GM21619 (cell line): ENCODE results near the gene ZFAND3.

ENCODE experiments used
- ATAC-seq: cut with Tn5 transposase; IDR thresholded peaks from one replicate; pipeline ENCODE4 v1.9.1; 2021; ENCODE audit not compliant: unreplicated experiment

ZFAND3 gene

DNA sequence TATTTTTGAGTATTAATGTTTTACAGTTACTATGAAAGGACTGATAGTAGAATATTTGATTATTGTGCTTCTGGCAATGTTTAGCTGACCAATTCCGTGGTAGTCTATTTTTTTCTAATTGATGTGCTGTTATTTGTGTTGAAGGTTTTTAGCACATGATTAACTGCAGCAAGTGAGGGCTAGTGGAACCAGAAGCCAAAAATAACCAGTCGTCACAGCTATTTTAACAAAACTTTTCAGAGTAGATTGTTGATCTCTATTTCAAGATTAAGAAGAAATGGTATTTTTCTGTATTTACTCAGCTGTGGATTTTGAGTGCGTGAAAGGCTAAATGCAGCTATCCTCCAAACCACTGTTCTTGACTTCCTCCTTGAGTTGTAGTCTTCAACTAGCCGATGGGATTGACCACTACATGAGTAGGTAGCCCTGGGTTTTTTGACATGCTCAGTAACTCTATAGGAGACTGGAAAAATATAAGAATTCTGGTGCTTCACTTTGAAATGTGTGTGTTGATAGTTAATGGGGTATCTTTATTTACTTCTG lies 258.0 kb downstream of the ZFAND3 start:
- no peak for ATAC-seq

DNA sequence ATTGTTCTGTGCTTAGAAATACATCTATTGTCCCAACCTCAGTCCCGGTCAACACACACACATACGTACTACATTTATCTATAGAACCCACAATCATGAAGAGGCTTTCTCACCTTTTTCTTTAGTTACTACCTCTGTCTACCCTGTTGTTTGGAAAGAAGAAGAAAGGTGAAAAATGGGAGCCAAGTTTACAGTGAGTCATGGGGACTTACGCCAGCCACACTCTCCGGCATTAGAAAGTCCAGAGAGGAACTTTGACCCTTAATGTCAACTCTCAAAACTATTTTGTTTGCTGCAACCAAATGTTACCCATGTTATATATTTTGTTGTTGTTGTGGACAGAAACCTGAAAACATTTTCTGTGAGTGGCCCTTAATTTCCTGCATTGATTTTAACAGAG lies 259.1 kb downstream of the ZFAND3 start:
- no peak for ATAC-seq

DNA sequence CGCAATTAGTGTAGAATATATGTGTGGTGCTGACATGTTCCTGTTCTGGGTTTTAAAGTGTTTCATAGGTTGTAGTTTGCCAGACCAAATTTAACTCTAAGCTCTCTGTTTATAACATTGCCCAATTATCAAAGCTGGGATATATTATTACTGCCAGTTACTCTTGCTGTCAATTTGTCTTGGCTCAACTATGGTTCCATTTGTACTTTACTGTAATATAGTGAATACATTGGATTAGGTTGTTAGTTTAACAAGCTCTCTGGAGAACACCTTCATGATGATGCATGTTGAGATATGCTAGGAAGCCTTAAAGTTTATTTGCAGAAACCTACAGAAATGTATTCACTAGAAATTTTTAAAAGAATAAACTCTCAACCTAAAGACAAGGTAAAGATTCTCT lies 259.6 kb downstream of the ZFAND3 start:
- ATAC-seq: no peak

DNA sequence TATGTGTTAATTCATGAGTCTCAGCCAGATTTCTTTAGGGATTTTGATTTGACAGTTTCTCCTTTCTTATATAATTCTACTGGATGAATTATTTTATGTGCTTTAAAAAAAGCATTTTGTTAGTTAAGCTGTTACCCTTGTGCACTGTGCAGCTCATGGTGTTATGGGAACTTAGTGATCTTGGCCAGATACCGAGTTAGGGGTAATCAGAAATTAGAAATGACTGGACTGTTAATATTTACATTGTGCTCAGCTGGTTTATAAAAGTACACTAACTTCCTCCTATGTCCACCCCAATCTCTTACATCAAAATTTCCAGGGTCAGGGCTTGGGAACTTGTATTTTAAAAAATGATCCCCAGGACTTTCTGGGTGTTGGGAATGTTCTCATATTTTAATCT lies 260.0 kb downstream of the ZFAND3 start:
- no peak for ATAC-seq

DNA sequence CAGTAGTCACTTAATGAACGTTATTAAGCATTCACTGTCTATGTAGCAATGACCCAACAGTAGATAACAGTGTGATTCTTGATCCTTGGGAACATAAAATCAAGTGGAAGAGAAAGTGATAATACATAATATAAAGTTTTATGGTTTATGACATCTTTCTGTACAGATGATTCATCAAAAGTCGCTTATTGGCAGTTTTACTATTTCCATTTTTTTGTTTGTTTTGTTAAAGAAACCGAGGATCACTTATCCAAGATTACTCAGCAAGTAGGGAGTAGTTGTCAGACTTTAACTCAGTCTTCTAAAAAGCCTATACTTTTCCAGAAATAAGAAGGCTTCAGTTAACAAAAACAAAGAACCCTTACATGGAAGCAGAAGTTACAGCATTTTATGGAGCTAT lies 260.8 kb downstream of the ZFAND3 start:
- ATAC-seq: no peak

DNA sequence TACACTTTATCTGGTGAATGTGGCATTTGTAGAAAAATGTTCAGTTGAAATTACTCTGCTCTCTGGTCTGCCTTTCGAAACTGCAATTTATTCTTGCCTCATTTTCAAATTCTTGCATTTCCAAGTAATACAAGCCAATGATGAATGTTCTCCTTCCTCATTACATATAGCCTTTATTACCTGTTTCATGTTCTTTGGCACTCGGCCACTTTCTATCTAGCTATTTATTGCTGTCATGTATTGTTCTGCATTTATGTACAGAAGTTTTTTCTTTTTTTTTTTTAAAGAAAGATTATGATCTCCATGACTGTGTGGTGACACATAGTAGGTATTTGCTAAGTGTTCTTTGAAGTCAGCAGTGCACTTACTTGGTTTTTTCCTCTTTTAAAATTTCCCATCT lies 261.4 kb downstream of the ZFAND3 start:
- no peak for ATAC-seq

DNA sequence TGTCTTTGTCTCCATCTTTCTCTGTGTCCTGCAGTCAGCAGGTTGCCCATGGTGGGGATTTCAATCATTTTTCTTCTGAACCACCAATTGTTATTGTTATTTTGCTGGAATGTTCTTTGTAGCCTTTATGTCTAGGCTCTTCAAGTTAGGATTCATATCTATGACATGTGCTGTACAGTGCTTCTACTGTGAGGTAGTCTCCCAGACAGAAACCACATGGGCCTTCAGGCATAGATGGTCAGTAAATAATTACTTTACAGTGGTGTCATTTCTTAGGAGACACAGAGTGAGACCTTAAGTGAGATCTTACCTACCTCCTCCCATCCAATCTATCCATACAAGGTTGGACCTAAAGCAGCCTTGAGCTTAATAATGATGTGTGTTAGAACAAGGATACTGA lies 265.5 kb downstream of the ZFAND3 start:
- ATAC-seq: no peak

DNA sequence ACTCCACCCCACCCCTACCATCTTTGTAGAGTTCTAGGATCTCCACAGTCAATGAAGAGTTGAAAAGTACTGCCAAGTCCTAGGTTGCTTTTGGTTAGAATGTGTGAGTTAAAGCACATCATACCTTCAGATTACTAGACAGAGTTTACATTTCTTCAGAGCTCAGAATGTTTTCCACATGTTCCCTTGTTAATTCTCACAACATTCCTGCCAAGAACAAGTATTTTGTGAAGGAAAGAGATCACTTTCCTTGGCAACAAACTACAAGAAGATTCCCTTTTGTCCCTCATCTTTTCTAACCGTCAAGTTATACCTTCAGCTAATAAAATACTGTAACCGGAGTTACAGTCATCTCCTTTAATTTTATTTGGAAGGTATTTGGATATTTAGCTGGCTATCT lies 266.8 kb downstream of the ZFAND3 start:
- ATAC-seq: no peak

DNA sequence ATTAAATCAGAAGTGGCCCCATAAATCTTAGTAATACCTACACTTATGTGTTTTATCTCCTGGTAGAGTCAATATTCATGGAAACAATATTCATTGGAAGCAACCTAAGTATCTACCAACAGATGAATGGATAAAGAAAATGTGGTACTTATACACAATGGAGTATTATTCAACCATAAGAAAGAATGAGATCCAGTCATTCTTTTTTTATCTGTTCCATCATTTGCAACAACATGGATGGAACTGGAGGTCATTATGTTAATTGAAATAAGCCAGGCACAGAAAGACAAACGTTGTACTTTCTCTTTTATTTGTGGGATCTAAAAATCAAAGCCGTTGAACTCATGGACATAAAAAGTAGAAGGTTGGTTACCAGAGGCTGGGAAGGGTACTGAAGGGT lies 268.5 kb downstream of the ZFAND3 start:
- no peak for ATAC-seq

DNA sequence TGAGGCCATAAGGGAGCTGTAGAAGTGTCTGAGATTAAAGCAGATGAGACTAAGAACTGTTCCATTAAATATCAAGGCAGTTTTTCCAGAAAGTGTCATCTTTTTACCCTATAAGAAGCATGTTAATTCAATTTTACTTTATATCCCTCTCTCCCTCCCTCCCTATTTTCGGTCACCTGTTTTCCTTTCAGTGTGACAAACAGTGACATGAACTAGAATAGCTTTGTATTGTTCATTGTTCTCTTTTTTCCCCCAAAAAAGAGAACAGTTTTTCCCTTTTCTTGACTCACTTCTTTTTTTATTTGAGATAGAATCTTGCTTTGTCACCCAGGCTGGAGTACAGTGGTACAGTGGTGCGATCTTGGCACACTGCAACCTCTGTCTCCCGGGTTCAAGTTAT lies 269.3 kb downstream of the ZFAND3 start:
- no peak for ATAC-seq

DNA sequence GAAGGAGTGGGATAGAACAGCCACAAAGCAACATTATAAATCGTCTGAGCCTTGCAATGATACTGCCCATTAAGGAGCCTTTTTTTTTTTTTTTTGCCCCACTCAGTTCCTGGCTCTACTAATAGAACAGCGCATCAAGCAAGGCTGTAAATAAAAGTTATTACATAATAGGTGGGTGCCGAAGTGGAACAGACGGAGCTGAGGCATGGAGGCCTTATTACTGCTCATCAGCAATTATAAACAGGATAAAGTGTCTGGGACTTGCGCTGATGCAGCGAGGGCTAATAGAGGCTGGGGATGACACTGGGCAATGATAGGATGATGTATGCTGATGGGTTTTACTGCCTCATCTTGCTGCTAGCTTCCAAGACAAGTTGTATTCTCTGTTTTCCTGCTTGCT lies 272.1 kb downstream of the ZFAND3 start:
- ATAC-seq: no peak

DNA sequence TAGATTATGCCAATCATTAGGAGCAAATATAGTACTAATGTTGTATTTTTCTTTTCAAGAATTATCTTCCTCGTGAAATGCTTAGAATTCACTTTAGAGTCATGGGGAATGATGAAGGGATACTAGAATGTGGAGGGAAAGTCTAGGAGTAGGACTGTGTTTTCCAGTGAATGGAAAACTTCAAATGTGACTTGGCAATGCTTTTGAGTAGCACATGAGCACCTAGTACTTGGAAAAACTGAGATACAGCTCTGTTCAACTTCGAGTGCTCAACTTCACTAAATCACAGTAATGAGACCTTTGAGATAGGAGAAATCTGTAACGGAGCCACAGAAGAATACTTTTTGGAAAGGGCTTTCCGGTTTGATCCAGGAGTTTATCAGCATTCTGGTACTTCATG lies 272.9 kb downstream of the ZFAND3 start:
- ATAC-seq: no peak

DNA sequence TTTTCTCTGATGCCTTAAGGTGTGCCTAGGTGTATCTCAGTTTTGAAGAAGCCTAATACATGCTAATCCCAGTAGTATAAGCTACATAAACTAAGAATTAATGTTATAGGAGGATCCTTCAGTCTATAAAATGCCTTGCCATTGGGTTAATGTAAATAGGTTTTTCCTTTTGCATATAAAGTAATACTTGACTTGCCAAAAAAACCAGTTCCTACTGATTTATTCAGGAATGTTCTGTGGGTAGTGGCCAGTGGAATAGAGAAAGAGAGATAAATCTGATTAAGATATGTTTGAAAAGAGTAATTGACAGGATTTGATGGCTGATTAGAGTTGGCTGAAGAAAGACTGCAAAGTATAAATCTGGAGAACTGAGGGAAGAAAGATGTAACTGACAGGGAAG lies 273.4 kb downstream of the ZFAND3 start:
- ATAC-seq: no peak

DNA sequence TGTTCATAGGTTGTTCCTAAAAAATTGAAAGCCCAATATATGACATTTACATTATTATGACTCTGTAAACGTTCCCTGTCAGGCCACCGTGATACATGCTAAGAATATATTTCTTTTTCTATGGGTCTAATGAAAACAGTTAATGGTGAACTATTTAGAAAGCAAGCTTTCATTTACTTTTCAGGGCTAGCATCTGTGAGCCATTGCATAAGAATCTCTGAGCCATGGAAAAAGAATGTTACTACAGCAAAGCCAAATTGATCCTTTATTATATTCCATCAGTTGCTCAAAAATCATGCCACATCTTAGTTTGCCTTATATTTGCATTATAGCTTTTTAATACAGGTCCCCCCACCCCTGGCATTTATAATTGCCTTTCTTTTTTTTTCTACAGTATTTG lies 275.5 kb downstream of the ZFAND3 start:
- no peak for ATAC-seq

DNA sequence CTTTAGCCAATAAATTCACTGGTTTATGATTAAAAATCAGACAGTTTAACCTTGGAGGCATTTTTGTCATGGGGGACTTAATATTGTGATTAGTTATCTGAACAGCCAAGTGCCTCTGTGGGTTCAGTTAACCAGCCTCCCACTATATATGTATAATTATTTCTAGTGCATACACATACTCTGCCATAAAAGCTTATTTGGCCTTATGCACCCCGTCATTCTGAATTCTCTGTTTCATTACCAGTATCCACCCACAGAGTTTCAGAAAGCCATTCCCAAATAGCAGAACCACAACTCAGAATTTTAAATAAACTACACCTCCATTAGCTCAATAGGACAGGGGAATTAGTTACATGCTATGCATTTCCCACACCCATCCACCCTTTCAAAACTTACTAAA lies 279.7 kb downstream of the ZFAND3 start:
- no peak for ATAC-seq

DNA sequence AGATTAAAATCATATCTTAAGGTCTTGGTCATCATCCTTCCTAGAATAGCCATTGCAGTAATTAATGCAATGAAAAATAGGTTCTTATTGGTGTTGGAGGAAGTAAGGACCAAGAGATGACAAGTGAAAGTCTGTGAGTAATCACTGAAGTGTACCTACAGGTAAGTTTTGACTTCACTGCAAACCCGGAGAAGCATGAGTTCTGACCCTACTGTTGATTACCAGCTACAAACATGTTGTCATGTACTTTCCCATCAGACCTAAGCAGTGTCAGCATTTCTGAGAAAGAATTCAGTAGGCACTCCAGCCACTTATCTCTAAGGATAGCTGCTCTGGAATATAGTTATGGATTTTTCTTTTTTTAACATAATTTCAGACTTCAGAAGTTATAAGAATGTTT lies 280.9 kb downstream of the ZFAND3 start:
- no peak for ATAC-seq

DNA sequence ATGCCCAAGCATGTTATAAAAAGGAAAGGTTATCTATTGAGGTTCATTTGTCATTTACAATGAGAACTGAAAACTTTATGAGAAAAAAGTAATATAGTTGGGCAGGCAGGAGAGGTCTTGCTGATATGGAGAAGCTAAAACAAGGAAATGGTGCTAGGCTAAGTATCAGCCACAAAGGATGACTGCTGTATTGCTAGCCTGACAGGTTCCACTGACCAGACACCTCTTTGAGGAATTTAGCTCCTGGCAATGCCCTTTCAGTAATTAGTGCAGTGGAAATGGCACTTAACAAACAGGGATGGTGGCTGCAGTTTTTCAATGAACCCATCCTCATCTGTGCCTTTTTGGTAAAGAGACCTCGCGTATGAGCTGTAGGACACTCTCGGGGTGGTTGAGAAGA lies 284.4 kb downstream of the ZFAND3 start:
- no peak for ATAC-seq

DNA sequence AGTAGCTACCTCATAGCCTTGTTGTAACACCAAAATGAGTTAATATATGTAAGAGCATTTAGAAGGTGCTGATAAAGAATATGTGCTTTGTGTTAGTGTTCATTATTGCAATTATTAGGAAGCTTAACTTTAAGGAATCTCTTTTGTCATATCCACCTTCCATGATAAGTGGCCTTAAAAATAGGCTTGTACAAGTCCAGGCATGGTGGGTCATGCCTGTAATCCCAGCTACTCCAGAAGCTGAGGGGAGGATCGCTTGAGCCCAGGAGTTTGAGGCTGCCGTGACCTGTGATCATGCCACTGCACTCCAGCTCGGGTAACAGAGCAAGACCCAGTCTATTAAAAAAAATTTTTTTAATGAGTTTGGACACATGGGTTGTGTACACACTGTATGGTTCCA lies 285.5 kb downstream of the ZFAND3 start:
- ATAC-seq: no peak

DNA sequence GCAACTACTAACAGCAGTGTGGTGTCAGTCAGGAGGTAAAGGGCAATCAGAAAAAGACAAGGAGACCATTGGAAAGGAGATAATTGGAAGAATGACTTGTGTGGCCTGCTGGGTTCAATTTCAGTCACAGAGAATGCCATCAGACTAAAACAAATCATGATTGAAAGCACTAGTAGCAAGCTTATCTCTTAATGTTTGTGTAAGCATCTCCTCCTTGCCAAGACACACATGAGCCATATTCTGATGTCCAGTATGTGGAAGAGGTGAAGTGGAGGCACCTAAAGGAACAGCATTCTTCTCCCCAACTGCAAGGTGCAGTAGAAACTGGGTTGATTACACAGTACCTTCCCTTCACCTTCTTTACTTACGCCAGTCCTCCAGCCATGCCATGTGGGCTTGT lies 287.5 kb downstream of the ZFAND3 start:
- ATAC-seq: no peak

DNA sequence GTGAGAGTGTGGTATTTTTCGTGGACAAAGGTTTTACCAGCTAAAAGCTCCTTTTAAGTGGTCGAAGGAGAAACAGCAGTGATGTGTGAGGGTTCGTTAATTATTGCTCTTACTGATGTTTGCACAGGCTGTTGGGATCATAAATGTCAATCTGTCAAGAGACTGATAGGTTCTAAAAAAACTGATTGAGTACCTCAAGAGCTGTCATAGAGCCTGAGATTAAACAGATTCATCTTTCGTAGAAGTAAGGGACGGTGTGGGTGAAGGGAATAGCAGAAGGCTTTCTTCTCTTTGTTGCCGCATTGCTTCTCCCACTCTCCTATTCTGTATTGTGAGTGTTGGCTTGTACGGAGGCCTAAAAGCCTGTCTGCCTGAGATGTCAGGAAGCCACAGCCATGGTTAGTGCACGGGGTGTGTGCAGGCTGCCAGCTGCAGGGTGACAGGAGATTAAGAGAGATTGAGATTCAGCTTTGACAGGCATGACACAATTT lies 291.0 kb downstream of the ZFAND3 start:
- no peak for ATAC-seq

DNA sequence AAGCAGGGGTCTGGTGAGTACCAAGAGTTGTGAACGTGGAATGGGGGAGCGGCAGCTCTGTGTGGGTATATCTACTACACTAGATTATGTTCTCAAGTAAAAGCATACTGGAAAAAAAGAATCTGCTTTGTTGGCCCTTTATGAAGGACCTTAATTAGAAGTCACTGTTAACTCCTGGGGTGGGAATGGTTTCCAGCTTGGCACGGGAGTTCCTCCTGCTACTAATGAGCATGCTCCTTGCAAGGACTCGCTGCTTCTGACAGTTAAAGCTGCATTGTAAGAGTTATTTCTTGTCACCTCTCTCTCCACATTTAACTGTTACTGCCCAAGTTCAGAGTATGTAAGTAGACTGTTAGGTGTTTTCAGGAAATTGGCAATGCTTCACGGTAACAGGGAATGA lies 292.7 kb downstream of the ZFAND3 start:
- no peak for ATAC-seq

DNA sequence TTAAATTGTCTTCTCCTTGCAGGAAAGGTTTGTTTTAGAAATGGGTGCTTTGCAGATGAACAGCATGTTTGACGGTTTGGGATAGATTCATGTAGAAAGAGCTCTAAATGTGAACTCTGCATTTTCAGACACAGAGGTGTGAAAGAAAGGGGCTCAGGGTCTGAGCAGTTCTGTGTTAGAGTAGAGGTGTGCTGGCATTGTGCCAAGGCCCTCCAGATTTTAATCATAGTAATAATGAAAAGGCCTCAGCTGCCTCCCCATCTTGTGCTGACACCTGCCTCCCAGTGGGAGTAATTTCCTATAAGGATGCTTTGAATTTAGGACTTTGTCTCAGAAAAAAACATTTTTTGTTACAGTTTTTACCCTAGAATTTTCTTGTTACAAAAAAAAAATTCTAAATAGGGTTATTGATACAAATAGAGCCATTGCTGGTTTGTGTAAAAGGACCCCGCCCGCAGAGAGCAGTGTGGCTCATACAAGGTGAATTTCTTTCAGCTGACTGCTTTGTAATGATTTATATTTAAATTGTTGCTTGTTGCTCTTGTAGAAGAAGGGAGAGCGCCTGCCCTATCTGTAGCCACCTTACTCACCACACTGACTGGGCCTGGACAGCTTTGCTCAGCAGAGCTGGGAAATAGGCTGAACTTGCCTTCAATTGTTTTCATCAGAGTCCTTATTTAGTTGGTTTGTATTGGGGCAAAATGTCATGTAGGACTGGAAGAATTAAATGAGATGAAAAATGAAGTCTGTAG lies 294.5 kb downstream of the ZFAND3 start:
- ATAC-seq: no peak
